Measurements from ENCODE around the gene HCLS1.

HCLS1 gene

GRCh38 chr3:121654493-121655385, 6.0 kb downstream of the HCLS1 start:
- TF ChIP-seq, protein P1, sequence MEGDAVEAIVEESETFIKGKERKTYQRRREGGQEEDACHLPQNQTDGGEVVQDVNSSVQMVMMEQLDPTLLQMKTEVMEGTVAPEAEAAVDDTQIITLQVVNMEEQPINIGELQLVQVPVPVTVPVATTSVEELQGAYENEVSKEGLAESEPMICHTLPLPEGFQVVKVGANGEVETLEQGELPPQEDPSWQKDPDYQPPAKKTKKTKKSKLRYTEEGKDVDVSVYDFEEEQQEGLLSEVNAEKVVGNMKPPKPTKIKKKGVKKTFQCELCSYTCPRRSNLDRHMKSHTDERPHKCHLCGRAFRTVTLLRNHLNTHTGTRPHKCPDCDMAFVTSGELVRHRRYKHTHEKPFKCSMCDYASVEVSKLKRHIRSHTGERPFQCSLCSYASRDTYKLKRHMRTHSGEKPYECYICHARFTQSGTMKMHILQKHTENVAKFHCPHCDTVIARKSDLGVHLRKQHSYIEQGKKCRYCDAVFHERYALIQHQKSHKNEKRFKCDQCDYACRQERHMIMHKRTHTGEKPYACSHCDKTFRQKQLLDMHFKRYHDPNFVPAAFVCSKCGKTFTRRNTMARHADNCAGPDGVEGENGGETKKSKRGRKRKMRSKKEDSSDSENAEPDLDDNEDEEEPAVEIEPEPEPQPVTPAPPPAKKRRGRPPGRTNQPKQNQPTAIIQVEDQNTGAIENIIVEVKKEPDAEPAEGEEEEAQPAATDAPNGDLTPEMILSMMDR (IDR thresholded peaks at IDR 0.05; ENCODE audit: low read depth, low read length), result no peak

GRCh38 chr3:121651684-121652083, 9.0 kb downstream of the HCLS1 start:
- no peak overlapping the region for H3K4me3 ChIP-seq (ENCODE audit: low read depth, low read length)
- TF ChIP-seq, protein P1 (IDR thresholded peaks at IDR 0.05; ENCODE audit: low read depth, low read length), result no peak

More at GRCh38 chr3:121654493-121655385, 6.0 kb downstream of the HCLS1 start:
- no peak overlapping the region for H3K4me3 ChIP-seq (ENCODE audit: low read depth, low read length)

- TF ChIP-seq, protein P1 (IDR thresholded peaks at IDR 0.05; ENCODE audit: low read depth, low read length), result no peak
- H3K4me3 ChIP-seq (ENCODE audit: low read depth, low read length), result no peak overlapping the region
Measured at GRCh38 chr3:121649645-121650044, 11.1 kb downstream of the HCLS1 start.

DNA sequence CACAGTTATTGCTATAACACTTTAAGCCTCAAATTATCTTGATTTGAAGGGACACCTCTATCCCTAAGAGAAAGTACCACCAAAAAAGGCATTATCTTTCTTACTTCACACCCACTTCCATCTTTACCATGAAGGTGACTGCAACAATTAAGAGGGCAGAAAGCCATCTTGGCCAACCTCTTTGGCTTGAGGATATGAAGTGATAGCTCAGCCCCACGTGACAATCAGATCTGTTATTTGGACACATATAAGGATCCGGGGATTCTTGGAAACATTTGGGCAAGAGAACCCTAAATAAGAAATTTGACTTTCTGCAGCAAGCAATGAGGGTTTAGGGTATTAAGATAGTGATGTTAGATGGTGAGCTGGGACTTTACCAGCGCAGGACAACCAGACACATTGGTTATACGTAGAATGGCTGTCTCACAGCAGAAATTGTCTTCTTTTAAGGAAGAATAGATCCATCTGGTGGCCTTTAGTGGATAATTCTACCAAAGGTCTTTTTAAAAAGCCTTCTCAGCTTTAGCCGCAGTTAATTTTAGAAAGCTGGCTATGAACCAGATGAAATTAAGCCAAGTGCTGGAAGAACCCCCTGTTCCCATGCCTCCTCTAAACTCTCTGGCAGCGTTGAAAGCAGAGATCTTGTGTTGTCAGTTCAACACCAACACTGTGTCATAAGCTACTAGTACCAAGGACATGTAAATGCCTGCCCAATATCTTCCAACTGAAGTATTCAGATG, 12.3 kb downstream of the HCLS1 start:
- H3K4me3 ChIP-seq (ENCODE audit: low read depth, low read length), result no peak overlapping the region
- TF ChIP-seq, protein P1 (IDR thresholded peaks at IDR 0.05; ENCODE audit: low read depth, low read length), result no peak

GRCh38 chr3:121645054-121645453, 15.6 kb downstream of the HCLS1 start:
- TF ChIP-seq, protein P1 (IDR thresholded peaks at IDR 0.05; ENCODE audit: low read depth, low read length), result no peak
- H3K4me3 ChIP-seq (ENCODE audit: low read depth, low read length), result no peak overlapping the region

DNA sequence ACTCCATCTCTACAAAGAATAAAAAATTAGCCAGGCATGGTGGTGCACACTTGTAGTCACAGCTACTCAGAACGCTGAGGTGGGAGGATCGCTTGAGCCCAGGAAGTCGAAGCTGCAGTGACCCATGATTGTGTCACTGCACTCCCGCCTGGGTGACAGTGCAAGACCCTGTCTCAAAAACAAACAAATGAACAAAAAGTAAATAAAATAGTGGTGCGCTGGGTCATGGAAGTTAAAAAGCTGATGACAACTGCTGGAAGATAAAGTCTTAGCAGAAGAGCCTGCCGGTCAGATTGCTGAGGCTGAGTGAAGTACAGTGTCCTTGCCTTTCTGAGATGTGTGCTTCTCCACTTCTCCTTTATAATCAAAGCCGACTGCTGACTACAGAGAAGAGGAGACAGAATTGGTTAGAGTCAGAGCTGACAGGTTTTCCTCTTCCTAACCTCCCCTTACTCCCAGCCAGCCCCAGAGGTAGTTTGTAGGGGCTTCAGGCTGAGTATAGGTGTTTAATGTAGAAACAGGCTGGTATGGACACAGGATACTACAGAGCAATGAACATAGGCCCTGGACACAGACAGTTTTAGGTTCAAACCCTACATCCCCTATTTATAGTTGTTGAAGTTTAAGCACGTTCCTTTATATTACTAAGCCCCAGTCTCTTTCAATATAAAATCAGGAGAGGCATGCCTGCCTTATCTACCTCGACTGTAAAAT, 17.9 kb downstream of the HCLS1 start:
- TF ChIP-seq, protein P1 (IDR thresholded peaks at IDR 0.05; ENCODE audit: low read depth, low read length), result no peak
- no peak overlapping the region for H3K4me3 ChIP-seq (ENCODE audit: low read depth, low read length)
